SJCRH30 (cell line): ENCODE measurements around the gene BMP6. TPM values are rescaled to one million over a fixed set of nuclear protein-coding genes. Genes with fewer than 3 reads are reported as not detected.

Experiments used
- DNase-seq, 2 experiments: peaks; one replicate each; pipeline ENCODE4 v3.0.0-alpha.2; 2015 to 2020
- H3K27ac ChIP-seq: fragments of 250-450 bp; sonication (Bioruptor Pico); 2 replicates; pipeline ENCODE4 v1.5.1; 2020; ENCODE audit warnings: mild to moderate bottlenecking, moderate library complexity
- H3K27me3 ChIP-seq: fragments of 250-450 bp; sonication (Bioruptor Pico); 2 replicates; pipeline ENCODE4 v1.5.1; 2020; ENCODE audit warnings: mild to moderate bottlenecking, moderate library complexity
- H3K36me3 ChIP-seq: fragments of 250-450 bp; sonication (Bioruptor Pico); 2 replicates; pipeline ENCODE4 v1.5.1; 2020; ENCODE audit warnings: mild to moderate bottlenecking, moderate library complexity
- H3K4me1 ChIP-seq: fragments of 250-450 bp; sonication (Bioruptor Pico); 2 replicates; pipeline ENCODE4 v1.5.1; 2020; ENCODE audit warnings: mild to moderate bottlenecking, moderate library complexity
- H3K4me3 ChIP-seq: fragments of 250-450 bp; sonication (Bioruptor Pico); 2 replicates; pipeline ENCODE4 v1.5.1; 2020; ENCODE audit warnings: mild to moderate bottlenecking, moderate library complexity
- H3K9me3 ChIP-seq: fragments of 250-450 bp; sonication (Bioruptor Pico); replicated peaks from 2 replicates; pipeline ENCODE4 v1.5.1; 2020; ENCODE audit warnings: mild to moderate bottlenecking, moderate library complexity
- total RNA-seq: library from RNA; depleted of rRNA; stranded (reverse); fragments of >200 nt; shearing (Covaris generic); gene quantifications from 2 replicates; pipeline ENCODE4 v1.2.3, GENCODE V29; 2014; rRNA removed

BMP6 gene
- total RNA-seq, result 1.6 and 2.2 TPM in 2 replicates

GRCh38 chr6:7725849-7726415, at the start of gene BMP6:
TSS of gene BMP6 (plus strand) at chr6:7726099. CDS start at chr6:7726956, 857 bp downstream.
- no peaks in the 10 kb centered on the region for H3K9me3 ChIP-seq
- H3K27me3 ChIP-seq, result peaks cover 4% of the 10 kb centered on the region; the same call in 1 of the 2 replicates

GRCh38 chr6:7677229-7677628, 48.7 kb upstream of the BMP6 start:
- no peak for DNase-seq
- no peaks in the 10 kb centered on the region for H3K36me3 ChIP-seq
- no peaks in the 10 kb centered on the region for H3K4me1 ChIP-seq
- no peaks in the 10 kb centered on the region for H3K27me3 ChIP-seq
- no peak overlapping the region for H3K4me3 ChIP-seq
- H3K9me3 ChIP-seq, result no peaks in the 10 kb centered on the region
- no peak overlapping the region for H3K27ac ChIP-seq

More at GRCh38 chr6:7725849-7726415, at the start of gene BMP6:
- DNase-seq, result peak; percentile 79 to 82
- Histone ChIP-seq H3K4me3 (peak within 1 kb of the TSS; percentile 61), H3K36me3 (no peaks in the 10 kb centered on the region), H3K4me1 (no peaks in the 10 kb centered on the region), H3K27ac (no peak within 1 kb of the TSS)

- DNase-seq, result no peak
- H3K27ac ChIP-seq, result no peak overlapping the region
- H3K27me3 ChIP-seq, result no peaks in the 10 kb centered on the region
- no peaks in the 10 kb centered on the region for H3K9me3 ChIP-seq
- H3K4me1 ChIP-seq, result no peaks in the 10 kb centered on the region
- H3K36me3 ChIP-seq, result no peaks in the 10 kb centered on the region
- H3K4me3 ChIP-seq, result no peak overlapping the region
Measured at GRCh38 chr6:7680393-7681075, 45.4 kb upstream of the BMP6 start.

GRCh38 chr6:7681449-7681848, 44.5 kb upstream of the BMP6 start:
- DNase-seq, result no peak
- H3K36me3 ChIP-seq, result no peaks in the 10 kb centered on the region
- H3K27ac ChIP-seq, result no peak overlapping the region
- no peaks in the 10 kb centered on the region for H3K9me3 ChIP-seq
- H3K27me3 ChIP-seq, result no peaks in the 10 kb centered on the region
- no peaks in the 10 kb centered on the region for H3K4me1 ChIP-seq
- H3K4me3 ChIP-seq, result no peak overlapping the region

GRCh38 chr6:7684076-7684475, 41.8 kb upstream of the BMP6 start:
- Histone ChIP-seq H3K4me3 (no peak overlapping the region), H3K4me1 (no peaks in the 10 kb centered on the region), H3K36me3 (no peaks in the 10 kb centered on the region), H3K27me3 (no peaks in the 10 kb centered on the region), H3K27ac (no peak overlapping the region), H3K9me3 (no peaks in the 10 kb centered on the region)
- DNase-seq, result no peak

- Histone ChIP-seq H3K4me3 (no peak overlapping the region), H3K27me3 (no peaks in the 10 kb centered on the region), H3K27ac (no peak overlapping the region), H3K4me1 (no peaks in the 10 kb centered on the region), H3K36me3 (no peaks in the 10 kb centered on the region), H3K9me3 (no peaks in the 10 kb centered on the region)
- no peak for DNase-seq
Measured at GRCh38 chr6:7684843-7685242, 41.1 kb upstream of the BMP6 start.

GRCh38 chr6:7685276-7685675, 40.6 kb upstream of the BMP6 start:
- Histone ChIP-seq H3K36me3 (no peaks in the 10 kb centered on the region), H3K27me3 (no peaks in the 10 kb centered on the region), H3K4me1 (no peaks in the 10 kb centered on the region), H3K9me3 (no peaks in the 10 kb centered on the region), H3K4me3 (no peak overlapping the region), H3K27ac (no peak overlapping the region)
- DNase-seq, result no peak

- no peaks in the 10 kb centered on the region for H3K27me3 ChIP-seq
- H3K27ac ChIP-seq, result no peak overlapping the region
- H3K36me3 ChIP-seq, result no peaks in the 10 kb centered on the region
- no peak for DNase-seq
- H3K4me1 ChIP-seq, result no peaks in the 10 kb centered on the region
- no peaks in the 10 kb centered on the region for H3K9me3 ChIP-seq
- H3K4me3 ChIP-seq, result no peak overlapping the region
Measured at GRCh38 chr6:7687145-7688111, 38.5 kb upstream of the BMP6 start.

- Histone ChIP-seq H3K27ac (no peak overlapping the region), H3K9me3 (no peaks in the 10 kb centered on the region), H3K36me3 (no peaks in the 10 kb centered on the region), H3K4me3 (no peak overlapping the region), H3K4me1 (no peaks in the 10 kb centered on the region), H3K27me3 (no peaks in the 10 kb centered on the region)
- DNase-seq, result no peak
Measured at GRCh38 chr6:7691021-7691420, 34.9 kb upstream of the BMP6 start.

GRCh38 chr6:7691675-7692452, 34.0 kb upstream of the BMP6 start:
- DNase-seq, result no peak
- Histone ChIP-seq H3K4me3 (no peak overlapping the region), H3K27me3 (no peaks in the 10 kb centered on the region)

GRCh38 chr6:7692453-7692784, 33.5 kb upstream of the BMP6 start:
- H3K27me3 ChIP-seq, result no peaks in the 10 kb centered on the region
- H3K4me3 ChIP-seq, result no peak overlapping the region
- no peak overlapping the region for H3K27ac ChIP-seq
- no peaks in the 10 kb centered on the region for H3K9me3 ChIP-seq
- H3K4me1 ChIP-seq, result no peaks in the 10 kb centered on the region
- no peaks in the 10 kb centered on the region for H3K36me3 ChIP-seq
- no peak for DNase-seq

More at GRCh38 chr6:7691675-7692452, 34.0 kb upstream of the BMP6 start:
- H3K36me3 ChIP-seq, result no peaks in the 10 kb centered on the region
- H3K27ac ChIP-seq, result no peak overlapping the region
- H3K9me3 ChIP-seq, result no peaks in the 10 kb centered on the region
- no peaks in the 10 kb centered on the region for H3K4me1 ChIP-seq

- no peaks in the 10 kb centered on the region for H3K27me3 ChIP-seq
- H3K27ac ChIP-seq, result no peak overlapping the region
- no peaks in the 10 kb centered on the region for H3K36me3 ChIP-seq
- no peaks in the 10 kb centered on the region for H3K4me1 ChIP-seq
- no peaks in the 10 kb centered on the region for H3K9me3 ChIP-seq
- H3K4me3 ChIP-seq, result no peak overlapping the region
- no peak for DNase-seq
Measured at GRCh38 chr6:7693827-7694226, 32.1 kb upstream of the BMP6 start.

- H3K27me3 ChIP-seq, result no peaks in the 10 kb centered on the region
- DNase-seq, result no peak
- H3K27ac ChIP-seq, result no peak overlapping the region
- H3K4me3 ChIP-seq, result no peak overlapping the region
- H3K36me3 ChIP-seq, result no peaks in the 10 kb centered on the region
- H3K9me3 ChIP-seq, result no peaks in the 10 kb centered on the region
- no peaks in the 10 kb centered on the region for H3K4me1 ChIP-seq
Measured at GRCh38 chr6:7696061-7696460, 29.8 kb upstream of the BMP6 start.

GRCh38 chr6:7697432-7697819, 28.5 kb upstream of the BMP6 start:
- Histone ChIP-seq H3K27me3 (no peaks in the 10 kb centered on the region), H3K27ac (no peak overlapping the region), H3K4me1 (no peaks in the 10 kb centered on the region), H3K9me3 (no peaks in the 10 kb centered on the region), H3K36me3 (no peaks in the 10 kb centered on the region), H3K4me3 (no peak overlapping the region)
- no peak for DNase-seq
